GM12864 (cell line): ENCODE results near the gene HECTD1.

Source experiments
- DNase-seq: peaks from one replicate; pipeline ENCODE4 v3.0.0-alpha.2; 2011; ENCODE audit warnings: low read depth
- H3K4me3 ChIP-seq: 2 replicates; pipeline ENCODE4 v1.5.1; 2011; ENCODE audit warnings: mild to moderate bottlenecking, low read depth, low read length, control low read depth
- TF ChIP-seq, protein P1 (sequence below): IDR thresholded peaks from 2 replicates; pipeline ENCODE4 v1.5.1; 2011; ENCODE audit warnings: low read depth, mild to moderate bottlenecking, moderate library complexity, low read length, control low read depth, inconsistent platforms; ENCODE audit errors: missing control alignments

The HECTD1 gene

DNA sequence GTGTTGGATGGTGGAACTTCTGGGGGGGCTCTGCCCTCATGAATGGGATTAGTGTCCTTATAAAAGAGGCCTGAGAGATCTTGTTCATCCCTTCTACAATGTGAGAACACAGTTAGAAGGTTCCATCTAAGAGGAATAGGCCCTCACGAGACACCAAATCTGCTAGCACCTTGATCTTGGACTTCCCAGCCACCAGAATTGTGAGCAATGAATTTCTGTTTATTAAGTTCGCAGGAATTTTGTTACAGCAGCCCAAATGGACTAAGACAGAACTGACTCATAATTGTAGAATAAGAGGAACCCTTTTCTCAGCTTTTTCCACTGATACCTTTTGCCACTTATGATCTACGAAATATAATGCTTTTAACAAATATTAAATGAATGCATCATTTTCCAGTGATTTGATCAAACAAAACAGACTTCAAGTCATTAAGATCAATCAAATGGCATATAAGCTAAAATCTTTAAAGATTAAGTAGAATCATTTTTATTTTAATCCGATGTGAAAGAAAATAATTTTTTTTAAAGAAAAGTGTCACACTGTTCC, 68.2 kb downstream of the HECTD1 start:
- TF ChIP-seq, protein P1, sequence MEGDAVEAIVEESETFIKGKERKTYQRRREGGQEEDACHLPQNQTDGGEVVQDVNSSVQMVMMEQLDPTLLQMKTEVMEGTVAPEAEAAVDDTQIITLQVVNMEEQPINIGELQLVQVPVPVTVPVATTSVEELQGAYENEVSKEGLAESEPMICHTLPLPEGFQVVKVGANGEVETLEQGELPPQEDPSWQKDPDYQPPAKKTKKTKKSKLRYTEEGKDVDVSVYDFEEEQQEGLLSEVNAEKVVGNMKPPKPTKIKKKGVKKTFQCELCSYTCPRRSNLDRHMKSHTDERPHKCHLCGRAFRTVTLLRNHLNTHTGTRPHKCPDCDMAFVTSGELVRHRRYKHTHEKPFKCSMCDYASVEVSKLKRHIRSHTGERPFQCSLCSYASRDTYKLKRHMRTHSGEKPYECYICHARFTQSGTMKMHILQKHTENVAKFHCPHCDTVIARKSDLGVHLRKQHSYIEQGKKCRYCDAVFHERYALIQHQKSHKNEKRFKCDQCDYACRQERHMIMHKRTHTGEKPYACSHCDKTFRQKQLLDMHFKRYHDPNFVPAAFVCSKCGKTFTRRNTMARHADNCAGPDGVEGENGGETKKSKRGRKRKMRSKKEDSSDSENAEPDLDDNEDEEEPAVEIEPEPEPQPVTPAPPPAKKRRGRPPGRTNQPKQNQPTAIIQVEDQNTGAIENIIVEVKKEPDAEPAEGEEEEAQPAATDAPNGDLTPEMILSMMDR, result no peak
- H3K4me3 ChIP-seq, result no peak overlapping the region
- DNase-seq, result no peak

DNA sequence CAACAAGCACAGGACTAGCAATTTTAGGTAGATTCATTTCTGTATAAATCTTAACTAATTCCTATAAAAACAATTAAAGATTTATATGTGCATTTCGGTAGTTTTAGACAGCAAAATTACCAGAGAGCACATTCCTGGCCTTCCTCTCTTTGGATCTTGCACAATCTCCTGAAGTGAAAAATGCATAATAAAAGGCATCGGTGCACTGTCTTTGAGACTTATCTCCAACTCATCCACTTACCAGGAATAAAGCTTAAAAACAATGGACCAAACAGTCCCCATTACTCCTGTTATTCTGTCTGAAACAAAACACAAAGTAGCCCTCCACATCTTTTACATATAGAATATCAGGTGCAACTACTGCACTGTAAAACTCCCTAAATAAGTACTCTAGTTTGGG, 69.3 kb downstream of the HECTD1 start:
- TF ChIP-seq, protein P1, result no peak
- no peak overlapping the region for H3K4me3 ChIP-seq
- DNase-seq, result no peak

DNA sequence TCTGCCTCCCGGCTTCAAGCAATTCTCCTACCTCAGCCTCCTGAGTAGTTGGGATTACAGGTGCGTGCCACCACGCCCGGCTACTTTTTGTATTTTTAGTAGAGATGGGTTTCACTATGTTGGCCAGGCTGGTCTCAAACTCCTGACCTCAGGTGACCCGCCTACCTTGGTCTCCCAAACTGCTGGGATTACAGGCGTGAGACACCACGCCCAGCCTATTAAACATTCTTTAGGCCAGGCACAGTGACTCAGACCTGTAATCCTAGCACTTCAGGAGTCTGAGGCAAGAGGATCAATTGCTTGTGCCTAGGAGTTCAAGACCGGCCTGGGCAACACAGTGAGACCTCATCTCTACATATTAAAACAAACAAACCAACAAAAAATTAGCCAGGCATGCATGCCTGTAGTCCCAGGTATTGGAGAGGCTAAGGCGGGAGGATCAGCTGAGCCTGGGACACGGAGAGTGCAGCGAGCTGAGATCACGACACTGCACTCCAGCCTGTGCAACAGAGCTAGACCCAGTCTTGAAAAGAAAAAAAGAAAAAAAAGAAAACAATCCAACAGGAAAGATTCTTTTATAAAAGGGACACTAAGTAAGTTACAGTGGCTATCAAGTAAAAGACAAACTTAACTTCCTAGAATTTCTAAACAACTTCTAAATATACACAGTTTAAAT, 70.2 kb downstream of the HECTD1 start:
- H3K4me3 ChIP-seq, result no peak overlapping the region
- DNase-seq, result no peak
- TF ChIP-seq, protein P1, result no peak

DNA sequence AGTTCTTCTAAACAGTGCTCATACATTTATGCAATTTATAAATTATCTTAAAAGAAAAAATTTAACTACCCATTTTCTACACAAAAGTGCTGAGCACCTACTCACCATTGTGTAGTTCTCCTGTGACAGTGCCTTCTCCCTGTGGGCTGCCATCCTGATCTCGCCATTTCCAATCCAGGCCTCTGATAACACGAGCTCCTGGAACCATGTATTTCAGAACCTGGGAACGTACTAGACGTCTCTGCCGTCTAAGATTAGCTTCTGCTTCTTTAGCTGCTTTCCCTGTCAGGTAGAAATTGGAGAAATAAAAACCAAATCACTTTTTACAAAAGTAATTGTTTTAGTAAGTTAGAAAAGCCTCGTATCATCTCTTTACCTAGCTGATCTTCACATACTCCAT, 74.5 kb downstream of the HECTD1 start:
- TF ChIP-seq, protein P1, result no peak
- no peak overlapping the region for H3K4me3 ChIP-seq
- DNase-seq, result no peak

DNA sequence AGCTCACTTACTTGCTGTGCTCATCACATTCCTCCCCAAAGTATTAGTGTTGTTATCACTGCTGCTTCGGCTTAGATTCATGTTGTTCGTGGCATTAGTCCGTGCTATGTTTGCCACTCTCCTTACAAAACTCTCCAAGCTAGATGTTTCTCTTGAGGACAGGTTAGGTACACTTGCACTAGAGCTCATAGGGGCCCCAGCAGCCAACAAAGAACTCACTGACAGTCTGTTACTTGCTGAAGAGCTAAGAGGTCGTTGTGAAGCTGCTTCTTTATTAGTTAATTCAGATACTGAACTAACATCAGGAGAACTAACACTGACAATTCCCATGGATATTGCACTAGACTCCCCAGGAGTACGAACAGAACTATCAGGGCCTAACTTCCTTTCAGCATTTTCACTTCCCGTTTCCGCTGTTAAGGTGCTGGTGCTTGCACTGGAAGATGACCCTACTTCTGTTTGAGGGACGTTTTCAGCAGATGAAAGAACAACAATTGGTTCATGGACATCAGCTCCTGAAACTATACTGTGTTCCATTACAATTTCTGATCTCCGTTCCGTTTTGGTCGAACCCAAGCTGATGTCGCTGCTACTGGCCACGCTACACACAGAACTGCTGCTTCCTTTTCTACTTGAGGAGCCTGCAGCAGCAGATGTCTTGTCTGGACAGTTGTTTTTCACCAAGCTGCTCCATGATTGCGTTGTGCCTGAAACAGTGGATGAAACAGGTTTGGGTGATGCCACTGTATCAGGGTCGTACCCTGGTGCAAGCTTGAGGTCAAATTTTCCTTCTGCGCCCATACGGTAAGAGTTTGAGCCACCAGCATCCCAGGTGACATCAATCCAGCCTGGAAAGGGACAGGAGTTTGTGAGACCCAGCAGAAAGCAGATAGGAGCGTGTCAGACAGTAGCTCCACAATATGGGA, 78.7 kb downstream of the HECTD1 start:
- TF ChIP-seq, protein P1, result no peak
- no peak overlapping the region for H3K4me3 ChIP-seq
- peak; percentile 4 for DNase-seq

DNA sequence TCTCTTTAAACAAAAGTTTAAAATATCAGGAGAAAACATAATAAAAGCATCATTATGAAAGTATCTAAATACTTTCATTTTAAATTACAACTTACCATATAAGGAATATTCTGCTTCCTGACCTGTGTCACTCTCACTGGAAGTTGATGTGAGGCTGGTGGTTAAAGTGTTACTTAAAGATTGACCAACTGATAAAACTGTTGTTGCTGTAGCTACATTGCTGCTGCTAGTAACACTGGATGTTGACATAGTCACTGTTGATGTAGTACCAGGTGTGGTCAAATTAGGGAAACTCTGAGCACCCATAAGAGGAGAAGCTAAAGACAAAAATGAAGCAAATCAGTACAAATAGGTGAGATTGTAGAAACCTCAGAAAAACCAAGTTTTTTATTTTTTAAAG, 79.9 kb downstream of the HECTD1 start:
- DNase-seq, result no peak
- no peak overlapping the region for H3K4me3 ChIP-seq
- TF ChIP-seq, protein P1, result no peak
